IPS-NIHi7 (cell line): Measurements from ENCODE around the gene CHCT1.
A peak's percentile ranks its signal among the peaks of the same experiment; 100 is the strongest.
"Not testable (repeated sequence)": the region's sequence is repeated elsewhere in the genome, so short reads cannot be mapped to it uniquely, and the experiment has no call there.

Experiments used
- DNase-seq: peaks from one replicate; pipeline ENCODE4 v3.0.0; 2012; ENCODE audit warnings: mixed read lengths; ENCODE audit errors: extremely low spot score

Gene CHCT1

DNA sequence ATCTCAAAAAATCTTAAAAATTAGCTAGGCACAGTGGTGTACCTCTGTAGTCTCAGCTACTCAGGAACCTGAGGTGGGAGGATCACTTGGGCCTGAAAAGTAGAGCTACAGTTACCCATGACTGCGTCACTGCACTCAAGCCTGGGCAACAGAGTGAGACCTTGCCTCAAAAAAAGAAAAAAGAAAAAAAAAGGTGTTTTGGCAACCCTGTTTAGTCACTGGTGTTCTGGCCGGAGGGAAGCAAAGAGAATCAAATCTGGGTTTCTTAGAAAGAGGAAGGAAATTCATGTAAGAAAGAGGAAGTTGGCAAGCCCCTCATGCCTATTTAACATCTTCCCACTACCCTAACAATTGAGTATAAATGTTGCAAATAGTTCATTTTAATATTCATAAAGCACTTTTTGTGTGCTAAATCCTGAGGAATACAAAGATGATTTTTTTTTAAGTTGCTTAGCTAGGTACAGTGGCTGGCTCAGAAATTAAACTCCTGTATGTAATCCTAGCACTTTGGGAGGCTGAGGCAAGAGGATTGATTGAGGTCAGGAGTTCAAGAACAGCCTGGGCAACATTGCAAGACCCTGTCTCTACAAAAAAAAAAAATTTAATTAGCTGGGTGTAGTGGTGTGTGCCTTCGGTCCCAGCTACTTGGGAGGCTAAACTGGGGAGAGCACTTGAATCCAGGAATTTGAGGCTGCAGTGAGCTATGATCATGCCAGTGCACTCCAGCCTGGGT is 23.9 kb upstream of the CHCT1 start:
- no peak for DNase-seq

GRCh38 chr17:60401819-60402218 is 20.5 kb upstream of the CHCT1 start:
- DNase-seq: no peak

- DNase-seq: no peak
Measured at GRCh38 chr17:60403523-60403810, 18.8 kb upstream of the CHCT1 start.

- no peak for DNase-seq
Measured at GRCh38 chr17:60403962-60404361, 18.3 kb upstream of the CHCT1 start.

DNA sequence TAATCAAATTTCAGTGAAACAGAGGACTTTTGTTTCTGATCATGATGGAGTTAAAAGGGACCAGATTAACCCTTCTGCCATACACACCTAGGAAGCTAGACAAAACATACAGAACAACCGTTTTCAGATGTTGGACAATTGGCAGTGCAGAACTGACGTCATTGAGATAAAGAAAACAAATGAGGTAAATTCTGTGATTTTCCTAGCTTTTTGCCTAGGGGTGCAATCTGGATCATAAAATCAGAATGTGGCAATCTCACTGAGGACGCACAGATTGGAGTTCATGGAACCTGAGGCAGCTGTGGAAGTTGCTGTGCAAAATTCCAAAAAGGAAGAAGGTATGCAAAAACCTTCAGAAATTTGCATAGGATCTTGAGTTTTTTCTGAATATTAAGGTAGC is 15.4 kb upstream of the CHCT1 start:
- no peak for DNase-seq

GRCh38 chr17:60410001-60410400 is 12.3 kb upstream of the CHCT1 start:
- no peak for DNase-seq

GRCh38 chr17:60412701-60413100 is 9.6 kb upstream of the CHCT1 start:
- no peak for DNase-seq

DNA sequence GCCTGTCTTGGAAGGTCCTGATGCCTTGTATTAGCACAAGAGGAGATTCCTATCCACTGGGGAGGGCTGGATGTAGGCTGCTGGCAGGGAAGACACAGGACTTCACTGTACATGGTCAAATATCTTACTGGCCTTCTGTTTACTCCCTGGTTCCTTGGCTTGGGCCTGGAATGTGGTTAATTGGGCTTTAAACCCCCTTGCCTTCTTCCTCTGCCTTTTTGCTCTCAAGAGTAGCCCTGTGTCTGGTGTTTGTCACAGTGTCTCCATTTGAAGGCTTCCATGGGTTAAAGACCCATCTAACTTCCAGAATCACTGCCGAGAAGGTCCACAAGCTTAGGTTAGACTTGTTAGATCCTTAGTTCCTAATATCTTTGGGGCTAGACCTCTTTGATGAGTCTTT is 7.1 kb upstream of the CHCT1 start:
- no peak for DNase-seq

DNA sequence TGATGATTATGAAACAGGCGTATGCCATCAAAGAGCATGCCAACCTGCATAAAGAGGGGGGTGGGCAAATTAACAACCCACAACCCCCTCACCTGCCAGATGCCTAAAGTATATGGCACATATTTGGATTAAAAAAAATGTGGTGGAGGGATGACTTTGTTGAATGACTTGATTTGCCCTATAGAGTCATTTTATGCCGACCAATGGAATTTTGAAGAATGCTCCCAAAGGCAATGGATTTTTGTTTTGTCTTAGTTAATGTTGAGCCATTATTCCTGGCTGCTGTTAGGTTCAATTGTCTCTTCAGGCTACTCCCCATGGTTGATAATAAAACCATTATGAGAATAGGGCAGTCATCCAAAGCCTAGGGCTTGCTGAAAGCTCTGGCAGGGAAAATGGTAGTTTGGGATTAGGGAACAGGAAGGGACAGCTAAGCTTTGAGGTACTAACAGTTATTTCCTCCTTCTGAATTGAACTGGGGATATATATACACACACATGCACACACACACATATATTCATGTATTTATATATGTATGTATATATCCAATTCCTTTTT is 5.8 kb upstream of the CHCT1 start:
- no peak for DNase-seq

GRCh38 chr17:60419003-60419402 is 3.3 kb upstream of the CHCT1 start:
- DNase-seq: not testable (repeated sequence)

GRCh38 chr17:60419875-60420274 is 2.4 kb upstream of the CHCT1 start:
- not testable (repeated sequence) for DNase-seq

GRCh38 chr17:60421273-60422161 is 772 bp upstream of the CHCT1 start:
- peak; percentile 92 for DNase-seq

GRCh38 chr17:60423865-60424264 is 1.6 kb downstream of the CHCT1 start:
- DNase-seq: no peak

DNA sequence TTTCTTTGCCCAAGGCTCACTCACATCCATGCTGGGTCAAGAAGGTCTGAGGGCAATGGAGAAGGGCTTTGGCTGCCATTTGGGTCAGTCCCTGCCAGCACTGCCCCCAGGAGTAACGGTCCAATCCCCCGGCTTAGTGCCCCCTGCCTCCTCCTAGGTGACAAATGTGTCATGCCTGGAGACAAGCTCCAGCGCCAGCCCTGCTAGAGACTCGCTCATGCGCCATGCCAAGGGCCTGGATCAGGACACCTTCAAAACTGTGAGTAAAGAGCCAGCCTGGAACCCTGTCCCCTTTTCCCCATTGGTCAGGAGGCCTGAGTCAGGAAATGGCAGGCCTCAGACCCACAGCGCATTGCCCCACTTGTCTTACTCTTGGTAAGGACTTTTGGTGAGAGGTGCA is 3.3 kb downstream of the CHCT1 start:
- no peak for DNase-seq

- DNase-seq: no peak
Measured at GRCh38 chr17:60426596-60426995, 4.3 kb downstream of the CHCT1 start.

DNA sequence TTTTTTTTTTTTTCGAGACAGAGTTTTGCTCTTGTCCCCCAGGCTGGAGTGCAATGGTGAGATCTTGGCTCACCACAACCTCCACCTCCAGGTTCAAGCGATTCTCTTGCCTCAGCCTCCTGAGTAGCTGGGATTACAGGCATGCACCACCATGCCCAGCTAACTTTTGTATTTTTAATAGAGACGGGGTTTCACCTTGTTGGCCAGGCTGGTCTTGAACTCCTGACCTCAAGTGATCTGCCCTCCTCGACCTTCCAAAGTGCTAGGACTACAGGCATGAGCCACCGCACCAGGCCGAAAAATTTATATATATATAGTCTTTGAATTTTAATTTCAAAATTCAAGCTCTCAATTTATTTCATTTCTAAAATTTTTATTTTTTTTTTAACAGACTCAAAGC is 6.2 kb downstream of the CHCT1 start:
- DNase-seq: not testable (repeated sequence)

DNA sequence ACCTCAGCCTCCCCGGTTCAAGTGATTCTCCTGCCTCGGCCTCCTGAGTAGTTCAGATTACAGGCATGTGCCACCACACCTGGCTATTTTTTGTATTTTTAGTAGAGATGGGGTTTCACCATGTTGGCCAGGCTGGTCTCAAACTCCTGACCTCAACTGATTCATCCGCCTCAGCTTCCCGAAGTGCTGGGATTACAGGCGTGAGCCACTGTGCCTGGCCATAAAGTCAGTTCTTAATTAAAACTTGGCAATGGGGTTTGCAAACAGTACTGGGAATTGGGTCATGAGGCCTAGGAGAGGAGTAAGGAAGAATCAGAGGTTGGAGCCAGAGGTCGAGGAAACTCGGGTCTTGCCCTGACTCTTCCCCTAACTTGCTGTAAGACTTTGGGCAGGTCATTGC is 8.3 kb downstream of the CHCT1 start:
- not testable (repeated sequence) for DNase-seq

DNA sequence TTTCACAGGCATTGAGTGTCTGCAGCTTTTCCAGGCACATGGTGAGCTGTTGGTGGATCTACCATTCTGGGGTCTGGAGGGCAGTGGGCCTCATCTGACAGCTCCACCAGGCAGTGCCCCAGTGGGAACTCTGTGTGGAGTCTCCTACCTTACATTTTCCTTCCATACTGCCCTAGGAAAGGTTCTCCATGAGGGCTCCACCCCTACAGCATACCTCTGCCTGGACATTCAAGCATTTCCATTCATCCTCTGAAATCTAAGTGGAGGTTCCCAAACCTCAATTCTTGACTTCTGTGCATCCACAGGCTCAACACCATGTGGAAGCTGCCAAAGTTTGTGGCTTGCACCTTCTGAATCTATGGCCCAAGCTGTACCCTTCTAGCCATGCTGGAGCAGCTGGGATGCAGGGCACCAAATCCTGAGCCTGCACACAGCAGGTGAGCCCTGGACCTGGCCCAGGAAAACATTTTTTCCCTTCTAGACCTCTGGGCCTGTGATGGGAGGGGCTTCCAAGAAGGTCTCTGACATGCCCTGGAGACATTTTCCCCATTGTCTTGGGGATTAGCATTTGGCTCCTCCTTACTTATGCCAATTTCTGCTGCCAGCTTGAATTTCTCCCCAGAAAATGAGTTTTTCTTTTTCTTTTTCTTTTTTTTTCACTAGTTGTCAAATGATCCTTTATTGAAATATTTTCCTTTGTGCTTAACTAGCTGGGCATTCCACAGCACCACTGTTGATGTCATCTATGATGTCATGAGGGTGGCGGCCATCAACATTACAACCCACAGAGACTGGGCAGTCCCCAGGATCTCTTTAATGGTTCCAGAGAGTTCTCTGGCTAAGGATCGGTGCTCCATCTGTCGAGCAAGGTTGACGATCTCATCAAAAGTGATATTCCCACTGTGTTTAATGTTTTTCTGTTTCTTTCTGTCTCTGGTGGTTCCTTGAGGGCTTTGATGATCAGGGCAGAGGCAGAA is 11.0 kb downstream of the CHCT1 start:
- DNase-seq: not testable (repeated sequence)

DNA sequence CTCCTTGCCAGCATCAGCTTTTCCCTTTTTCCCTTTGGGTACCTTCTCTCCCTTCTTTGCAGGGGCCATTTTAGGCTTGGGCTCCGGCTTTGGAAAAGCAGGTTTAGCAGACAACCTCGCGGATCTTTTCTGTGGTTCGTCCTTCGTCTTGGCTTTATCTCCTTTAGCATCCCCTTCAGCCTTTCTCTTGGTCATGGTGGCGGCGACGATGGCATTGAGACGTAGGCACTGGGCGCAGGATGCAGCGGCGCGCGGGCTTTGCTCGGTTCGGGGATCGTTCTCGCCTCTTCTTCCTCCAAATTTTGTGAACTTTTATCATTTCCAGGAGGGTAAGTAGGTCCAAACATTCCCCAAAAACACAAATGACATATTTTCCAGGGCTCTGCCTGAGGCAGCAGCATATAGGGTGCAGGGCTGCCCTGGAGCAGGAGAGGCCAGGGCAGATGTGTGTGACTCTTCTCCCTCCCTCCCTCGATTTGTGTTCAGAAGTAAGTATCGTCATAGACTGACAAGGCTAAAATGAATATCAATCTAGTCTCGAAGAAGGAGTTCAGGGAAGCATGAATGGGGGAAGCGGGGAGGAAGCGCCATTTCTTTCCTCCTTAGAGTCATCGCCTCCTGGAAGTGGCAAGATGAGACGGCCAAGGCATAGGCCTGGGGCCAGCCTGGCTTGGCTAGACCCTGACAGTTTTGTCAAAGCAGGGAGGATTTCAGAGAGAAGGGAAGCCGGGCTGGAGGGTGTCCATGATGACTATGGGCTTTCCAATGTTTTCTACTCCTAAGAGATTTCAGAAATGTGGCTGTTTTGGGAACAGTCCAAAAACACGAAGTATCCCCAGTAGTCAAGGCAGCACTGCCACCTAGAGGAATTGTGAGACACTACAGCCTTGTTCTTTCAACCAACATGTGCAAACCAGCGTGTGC is 13.2 kb downstream of the CHCT1 start:
- DNase-seq: peak; percentile 80

DNA sequence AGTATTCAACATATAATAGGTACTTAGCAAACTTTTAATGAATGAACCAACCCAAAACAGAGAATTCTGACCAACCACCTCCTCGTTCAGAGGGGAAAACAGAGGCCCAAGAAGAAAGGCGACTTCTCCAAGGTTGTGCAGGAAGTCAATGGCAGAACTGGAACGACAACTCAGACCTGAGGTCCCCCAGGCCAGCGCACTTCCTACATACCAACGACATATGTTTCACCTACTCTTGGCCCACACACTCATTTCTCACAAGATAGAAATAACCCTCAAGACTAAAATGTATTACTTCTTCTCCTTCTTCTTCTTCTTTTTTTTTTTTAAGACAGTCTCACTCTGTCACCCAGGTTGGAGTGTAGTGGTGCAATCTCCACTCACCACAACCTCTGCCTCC is 14.4 kb downstream of the CHCT1 start:
- DNase-seq: no peak

DNA sequence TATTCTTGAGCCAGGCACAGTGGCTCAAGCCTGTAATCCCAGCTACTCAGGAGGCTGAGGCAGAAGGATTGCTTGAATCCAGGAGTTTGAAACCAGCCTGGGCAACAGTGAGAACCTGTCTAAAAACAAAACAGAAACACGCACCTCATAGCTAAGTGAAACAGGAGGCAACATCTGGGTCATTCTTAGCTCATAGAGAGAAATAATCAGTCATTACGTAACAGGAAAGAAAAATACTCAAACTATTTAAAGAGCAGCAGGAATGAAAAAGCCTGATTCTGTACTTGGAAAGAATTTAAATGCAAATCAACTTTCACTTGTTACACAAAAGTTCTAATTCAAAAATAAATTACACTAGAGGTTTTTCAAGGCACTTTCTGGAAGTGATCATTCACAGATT is 17.2 kb downstream of the CHCT1 start:
- no peak for DNase-seq
